Islet precursor cell (in vitro differentiated cells): Measurements from ENCODE around the gene WFIKKN2.
A peak's percentile ranks its signal among the peaks of the same experiment; 100 is the strongest.

Experiments
- DNase-seq: peaks from one replicate; pipeline ENCODE4 v3.0.0-alpha.2; 2018

WFIKKN2 gene

DNA sequence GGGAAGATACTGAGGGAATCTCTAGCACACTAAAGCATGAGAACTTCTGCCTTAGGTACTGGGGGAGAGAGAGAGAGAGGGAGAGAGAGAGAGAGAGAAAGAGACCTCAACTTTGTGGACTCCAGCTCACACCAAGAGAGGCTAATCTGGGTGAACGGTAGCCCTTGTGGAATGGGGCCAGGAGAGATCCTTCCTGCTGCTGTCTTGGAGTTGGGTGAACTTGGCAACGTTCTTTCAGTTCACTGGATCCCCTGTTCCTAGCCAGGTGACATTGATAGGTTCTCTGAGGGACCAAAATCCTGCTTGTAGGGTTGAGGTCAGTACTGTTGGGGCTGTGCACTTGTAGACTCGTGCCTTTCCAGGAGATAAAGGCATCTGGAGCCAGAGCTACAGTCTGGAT is 26.5 kb upstream of the WFIKKN2 start:
- DNase-seq: no peak

DNA sequence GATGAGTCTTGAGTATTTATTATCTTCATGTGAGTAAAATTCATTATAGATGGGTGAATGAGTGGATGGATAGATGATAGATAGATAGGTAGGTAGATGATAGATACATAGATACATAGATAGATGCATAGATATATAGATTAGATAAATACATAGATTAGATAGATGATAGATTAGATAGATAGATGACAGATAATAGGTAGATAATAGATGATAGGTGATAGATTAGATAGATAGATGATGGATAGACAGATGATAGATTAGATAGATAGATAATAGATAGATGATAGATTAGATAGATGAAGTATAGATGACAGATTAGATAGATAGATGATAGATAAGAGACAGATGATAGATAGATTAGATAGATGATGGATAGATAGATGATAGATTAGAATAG is 21.8 kb upstream of the WFIKKN2 start:
- no peak for DNase-seq

DNA sequence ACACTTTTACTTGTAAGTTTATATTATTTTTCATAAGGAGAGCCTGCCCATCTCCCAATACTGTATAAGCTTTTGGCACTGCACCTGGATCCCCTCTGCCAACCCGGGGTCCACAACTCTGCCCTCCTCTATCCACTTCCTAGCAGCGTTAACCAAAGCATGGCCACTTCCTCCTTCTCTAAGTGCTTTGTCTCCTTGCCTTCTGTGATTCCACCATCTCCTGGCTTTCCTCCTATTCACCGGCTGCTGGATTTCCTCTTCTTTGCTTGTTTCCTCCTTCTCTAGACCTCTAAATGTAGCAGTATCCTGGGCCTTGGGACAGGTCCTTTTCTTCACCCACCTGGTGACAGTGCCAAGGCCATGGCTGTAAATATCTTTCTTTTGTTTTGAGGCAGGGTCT is 20.0 kb upstream of the WFIKKN2 start:
- no peak for DNase-seq

DNA sequence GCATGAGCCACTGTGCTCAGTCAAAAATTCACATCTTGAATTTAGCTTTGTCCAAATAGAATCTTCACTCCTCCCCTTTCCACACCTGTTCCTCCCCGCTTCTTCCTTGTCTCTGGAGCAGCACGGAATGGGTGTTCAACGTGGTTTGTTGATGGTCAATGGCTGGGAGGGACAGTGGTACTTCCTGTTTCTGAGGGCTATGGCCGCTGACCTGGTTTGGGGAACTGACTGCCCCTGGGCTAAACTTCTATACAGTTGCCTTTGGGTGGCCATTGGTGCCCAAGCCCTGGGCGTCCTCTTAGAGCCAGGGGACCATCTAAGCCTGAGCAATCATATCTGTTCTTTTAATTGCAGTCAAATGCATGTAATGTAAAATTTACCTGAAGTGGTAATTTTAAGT is 19.1 kb upstream of the WFIKKN2 start:
- DNase-seq: no peak

DNA sequence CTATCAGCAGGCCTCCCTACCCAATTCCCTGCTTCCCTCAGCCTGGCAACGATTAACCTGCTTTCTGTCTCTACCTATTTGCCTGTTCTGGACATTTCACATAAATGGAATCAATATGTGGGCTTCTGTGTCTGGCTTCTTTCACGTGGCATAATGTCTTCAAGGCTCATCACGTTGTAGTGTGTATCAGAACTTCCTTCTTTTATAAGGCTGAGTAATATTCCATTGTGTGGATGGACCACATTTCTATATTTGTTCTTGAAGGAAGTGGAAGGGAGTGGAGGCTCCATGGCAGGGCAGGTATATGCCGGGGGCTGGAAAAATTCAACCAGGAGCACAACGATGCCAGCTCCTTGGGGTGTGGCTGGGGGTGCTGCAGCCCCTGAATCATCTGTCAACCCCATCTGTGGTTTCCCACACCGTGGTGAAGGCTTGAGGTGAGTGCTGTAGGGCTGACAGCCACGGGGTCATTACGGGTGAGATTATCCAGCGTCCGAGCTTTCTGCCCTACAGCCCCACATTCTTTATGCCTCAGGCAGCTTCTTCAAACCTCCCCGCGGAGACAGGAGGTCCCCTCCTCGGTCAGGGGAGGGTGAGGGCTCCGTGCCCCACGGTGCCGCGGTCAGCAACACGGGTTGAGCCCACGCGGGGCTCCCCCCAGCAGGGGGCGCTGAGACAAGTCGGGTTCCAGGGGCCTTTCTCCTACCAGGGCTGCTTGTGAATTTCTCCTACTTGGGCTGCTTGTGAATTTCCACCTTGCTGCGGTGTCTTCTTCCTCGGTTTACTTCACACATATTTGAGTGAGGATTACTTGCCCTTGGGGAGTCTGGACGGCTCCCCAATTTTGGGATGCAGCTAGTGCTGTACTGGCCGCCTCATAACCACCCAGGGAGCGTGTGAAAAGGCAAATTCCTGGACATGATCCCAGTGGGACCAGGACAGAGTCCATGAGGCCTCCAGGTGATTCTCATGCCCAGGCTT is 18.3 kb upstream of the WFIKKN2 start:
- DNase-seq: peak; percentile 76

DNA sequence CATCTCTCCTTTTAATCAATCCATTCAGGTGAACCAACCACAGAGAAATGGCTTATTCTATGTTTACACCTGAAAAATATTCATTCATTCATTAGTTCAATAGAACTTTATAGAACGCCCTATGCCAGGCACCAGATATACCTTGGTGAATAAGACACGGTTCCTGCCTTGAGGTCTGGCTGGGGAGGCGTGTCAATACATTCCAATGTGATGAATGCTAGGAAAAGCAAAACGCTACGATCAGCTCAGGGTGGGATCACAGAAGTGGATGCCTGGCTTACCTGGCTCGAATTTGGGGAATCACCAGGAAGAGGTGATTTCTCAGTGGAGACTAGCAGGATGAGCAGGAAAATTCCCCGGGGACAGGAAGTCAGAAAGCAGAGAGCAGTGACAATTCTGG is 17.5 kb upstream of the WFIKKN2 start:
- peak; percentile 94 for DNase-seq

DNA sequence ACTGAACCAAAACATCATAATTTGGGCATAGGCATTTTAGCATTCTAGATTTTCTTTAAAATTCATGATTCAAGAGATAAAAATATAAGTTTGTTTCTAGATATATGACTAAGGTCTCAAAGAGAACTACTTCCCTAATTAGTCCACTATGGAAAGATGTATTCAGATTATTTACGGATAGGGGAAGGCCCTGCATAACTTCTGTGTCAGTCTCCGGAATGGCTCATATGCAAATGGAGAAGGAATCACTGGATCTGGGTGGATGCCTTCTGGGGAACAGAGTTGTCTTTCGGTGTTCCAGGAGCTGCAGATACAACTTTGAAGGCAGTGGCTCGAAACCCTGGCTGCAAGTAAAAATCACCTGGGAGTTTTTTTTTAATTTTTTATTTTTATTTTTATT is 17.1 kb upstream of the WFIKKN2 start:
- DNase-seq: no peak

DNA sequence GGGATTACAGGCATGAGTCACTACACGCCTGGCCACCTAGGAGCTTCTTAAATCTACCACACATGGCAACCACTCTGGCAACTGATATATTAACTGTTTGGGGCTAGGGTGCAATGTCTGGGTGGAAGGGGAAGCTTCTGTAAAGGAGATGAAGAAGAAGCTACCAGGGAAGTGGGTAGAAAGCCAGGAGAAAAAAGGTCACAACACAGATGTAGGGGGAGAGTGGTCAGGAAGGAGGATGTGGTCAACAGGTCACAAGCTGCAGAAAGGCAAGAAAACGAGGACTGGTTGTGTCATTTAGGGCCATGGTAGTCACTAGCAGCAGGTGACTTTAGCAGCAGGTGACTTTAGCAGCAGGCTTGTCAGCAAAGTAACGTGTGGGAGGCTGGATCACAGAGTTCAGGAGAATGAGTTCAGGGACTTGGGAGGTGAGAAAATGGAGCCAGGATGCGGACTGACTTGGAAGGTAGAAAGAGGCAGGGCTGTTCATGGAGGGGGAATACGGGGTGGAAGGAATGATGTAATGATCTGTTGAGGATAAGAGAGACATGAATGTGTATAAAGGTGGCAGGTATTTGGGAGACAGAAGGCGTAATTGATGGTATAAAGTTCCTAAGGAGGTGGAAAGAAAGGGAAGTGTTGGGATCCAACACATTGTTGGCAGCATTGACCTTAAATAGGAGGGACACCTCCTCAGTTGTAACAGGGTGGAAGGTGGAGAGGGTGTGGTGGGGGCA is 16.3 kb upstream of the WFIKKN2 start:
- no peak for DNase-seq

DNA sequence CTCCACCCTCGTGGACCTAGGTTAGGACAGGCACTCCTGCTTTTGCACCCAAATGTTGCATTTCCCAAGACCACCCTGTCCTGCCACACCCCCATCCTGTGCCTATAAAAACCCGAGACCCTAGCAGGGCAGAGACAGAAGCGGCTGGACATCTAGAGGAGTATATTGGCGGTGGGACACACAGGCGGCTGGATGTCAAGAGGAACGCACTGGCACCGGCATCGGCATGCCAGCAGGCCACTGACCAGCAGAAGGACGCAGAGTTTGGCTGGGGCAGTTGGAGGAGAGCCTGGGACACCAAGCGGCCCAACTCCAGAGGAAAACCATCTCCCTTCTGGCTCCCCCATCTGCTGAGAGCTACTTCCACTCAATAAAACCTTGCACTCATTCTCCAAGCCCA is 14.7 kb upstream of the WFIKKN2 start:
- DNase-seq: no peak

DNA sequence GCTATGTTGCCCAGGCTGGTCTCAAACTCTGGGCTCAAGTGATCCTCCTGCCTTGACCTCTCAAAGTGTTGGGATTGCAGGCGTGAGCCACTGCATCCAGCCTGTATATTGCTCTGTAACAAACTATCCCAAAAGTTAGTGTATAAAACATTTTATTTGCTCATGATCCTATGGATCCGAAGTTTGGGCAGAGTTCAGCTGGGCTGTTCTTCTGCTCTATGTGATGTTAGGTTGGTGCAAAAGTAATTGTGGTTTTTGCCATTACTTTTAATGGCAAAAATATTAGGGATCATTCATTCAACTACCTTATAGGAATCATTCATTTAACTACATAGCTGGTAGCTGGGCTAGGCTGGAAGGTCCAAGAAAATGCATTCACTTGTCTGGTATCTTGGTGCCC is 12.8 kb upstream of the WFIKKN2 start:
- DNase-seq: no peak

DNA sequence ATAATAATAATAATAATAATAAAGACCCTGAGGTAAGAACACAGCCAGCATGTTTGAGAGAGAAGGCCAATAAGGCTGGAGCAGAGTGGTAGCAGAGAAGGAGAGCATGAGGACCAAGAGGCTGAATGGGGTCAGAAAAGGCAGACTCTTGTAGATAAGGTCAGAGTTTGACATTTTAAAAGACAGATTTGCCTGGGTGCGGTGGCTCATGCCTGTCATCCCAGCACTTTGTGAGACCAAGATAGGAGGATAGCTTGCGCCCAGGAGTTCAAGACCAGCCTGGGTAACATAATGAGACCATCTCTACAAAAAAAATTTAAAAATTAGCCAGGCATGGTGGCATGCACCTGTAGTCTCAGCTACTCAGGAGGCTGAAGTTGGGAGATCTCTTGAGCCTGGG is 11.0 kb upstream of the WFIKKN2 start:
- no peak for DNase-seq

DNA sequence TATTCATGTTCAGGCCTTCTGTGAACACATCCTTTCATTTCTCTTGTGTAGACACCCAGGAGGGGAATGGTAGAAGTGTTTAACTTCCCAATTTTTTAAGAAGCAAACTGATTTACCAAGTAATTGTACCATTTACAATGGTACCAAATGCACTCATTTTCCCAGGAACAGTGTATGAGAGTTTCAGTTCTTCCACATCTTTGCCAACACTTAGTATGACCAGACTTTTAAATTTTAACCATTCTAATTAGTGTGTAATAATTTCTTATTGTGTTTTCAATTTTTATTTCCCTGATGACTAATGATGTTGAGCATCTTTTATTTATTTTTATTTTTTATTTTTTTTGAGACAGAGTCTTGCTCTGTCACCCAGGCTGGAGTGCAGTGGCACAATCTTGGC is 10.2 kb upstream of the WFIKKN2 start:
- DNase-seq: no peak

DNA sequence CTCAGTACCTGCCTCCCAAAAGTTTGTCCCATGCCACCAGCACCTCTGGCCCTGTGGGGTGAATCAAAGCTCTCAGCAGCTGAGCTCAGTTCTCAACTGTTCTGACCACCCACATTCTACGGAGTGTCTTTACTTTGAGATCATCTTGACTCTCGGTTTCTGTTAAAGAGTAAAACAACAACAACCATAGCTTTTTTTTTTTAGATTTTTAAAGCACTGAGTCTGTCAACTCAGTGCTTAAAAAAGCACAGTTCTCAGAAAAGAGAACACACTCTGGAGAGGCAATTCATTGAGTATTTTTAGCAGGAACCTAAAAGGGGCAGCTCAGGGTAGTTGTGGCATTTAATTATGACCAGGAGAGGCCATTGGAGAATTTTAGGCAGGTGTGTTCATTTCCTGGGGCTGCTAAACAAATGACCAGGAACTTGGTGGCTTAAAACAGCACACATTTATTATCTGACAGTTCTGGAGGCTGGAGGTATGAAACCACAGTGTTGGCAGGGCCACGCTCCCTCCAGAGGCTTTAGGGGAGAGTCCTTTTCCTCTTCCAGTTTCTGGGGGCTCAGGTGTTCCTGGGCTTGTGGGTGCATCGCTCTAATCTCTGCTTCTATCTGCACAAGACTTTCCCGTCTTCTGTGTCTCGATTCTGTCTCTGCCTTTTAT is 6.7 kb upstream of the WFIKKN2 start:
- no peak for DNase-seq

DNA sequence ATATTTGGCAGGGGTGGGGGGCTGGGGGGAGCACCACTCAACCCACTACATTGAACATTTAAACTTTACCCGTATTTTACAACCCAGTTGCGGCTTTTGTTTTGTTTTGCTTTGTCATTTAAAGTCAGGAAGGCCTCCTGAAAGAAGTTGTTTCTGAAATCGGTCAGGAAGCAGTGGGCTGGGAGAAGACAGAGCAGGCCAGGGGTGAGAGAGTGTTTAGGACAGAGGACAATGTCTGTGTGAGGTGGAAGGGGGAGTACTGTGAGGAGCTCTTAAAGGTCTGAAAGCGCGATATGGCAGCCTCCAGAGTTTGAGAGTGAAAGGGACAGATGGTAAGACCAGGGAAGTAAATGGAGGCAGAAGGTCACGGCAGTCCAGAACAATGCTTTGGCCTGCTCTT is 6.1 kb upstream of the WFIKKN2 start:
- no peak for DNase-seq

DNA sequence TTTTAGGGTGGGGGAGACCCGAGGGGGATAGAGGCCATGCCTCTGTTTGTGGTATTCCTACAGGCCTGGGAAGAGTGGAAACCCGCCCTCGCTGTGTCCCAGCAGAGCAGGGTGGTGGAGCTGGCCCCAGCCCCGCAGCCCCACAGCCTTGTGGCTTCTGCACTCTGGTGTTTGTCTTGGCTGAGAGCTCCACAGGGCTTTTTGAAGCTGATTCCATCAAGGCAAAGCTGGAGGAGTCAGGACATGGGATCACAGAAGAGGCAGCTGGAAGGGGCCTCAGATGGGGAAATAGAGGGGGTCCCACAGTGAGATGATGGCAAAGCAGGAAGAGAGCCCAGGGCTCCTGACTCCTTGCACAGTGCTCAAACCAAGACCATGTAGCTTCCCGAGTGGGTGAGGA is 5.0 kb upstream of the WFIKKN2 start:
- DNase-seq: no peak

DNA sequence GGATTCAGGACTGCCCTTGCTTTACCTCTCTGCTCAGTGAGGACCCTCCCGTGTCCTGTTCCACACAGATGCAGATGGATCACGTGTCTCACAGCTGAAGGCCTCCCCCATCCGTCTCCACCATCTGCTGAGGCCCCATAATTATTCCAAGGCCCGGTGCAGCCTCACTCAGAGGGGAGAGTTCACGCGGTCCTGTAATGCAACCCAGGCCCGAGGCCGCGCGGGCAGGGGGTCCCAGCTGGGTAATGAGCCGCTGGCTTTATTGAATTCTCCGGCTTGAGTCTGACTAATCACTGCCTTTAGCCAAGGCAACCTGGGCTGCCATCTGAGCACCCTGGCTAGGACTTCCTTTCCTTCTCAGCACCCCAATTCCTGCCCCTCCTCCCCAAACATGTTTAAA is 4.4 kb upstream of the WFIKKN2 start:
- no peak for DNase-seq

DNA sequence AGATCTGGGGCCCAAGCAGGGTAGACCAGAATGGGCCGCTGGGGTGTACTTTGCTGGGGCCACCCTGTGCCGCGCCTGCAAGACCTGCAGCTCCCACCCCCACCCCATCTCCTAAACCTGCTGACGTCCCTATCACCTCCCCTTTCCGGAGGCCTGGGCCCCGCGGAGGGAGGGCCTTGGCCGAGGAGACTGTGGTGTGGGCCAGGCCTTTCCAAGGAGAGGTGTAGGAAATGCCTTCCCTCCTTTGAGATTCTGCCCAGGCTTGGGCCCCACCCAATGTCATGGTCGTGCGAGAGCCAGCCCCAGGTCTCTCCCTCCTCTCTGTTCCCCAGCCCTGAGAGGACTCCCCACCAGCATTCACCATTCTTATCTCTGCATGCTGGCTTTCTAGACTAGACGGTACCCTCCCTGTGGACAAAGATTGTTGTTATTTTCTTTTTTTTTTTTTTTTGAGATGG is 3.9 kb upstream of the WFIKKN2 start:
- no peak for DNase-seq

DNA sequence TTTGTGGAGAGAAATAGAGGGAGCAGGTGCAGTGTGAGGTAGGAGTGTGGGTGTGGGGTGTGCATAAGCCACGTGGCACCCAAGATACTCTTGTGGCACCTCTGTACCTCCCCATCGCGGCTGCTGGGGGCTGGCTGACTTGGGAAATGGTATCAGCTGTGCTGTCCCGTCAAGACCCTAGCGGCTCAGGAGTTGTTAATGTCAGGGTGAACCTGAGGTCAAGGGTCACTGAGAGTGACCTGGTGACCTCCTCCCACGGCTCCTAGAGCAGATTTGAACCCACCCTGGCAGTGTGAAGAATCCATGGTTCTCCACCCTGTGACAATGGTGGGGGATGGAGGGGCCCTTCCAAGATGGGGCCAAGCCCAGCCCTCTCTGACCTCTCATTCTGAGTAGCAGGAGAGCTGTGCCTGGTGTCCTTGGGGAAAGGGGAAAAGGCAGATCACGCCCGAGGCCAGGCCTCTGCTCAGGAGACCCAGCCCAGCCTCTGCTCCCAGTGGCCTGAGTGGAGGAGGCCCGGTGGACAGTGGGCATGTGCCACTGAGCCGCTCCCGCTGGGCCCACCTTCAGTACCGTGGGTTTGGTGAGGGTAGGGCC is 3.0 kb upstream of the WFIKKN2 start:
- DNase-seq: peak; percentile 47

DNA sequence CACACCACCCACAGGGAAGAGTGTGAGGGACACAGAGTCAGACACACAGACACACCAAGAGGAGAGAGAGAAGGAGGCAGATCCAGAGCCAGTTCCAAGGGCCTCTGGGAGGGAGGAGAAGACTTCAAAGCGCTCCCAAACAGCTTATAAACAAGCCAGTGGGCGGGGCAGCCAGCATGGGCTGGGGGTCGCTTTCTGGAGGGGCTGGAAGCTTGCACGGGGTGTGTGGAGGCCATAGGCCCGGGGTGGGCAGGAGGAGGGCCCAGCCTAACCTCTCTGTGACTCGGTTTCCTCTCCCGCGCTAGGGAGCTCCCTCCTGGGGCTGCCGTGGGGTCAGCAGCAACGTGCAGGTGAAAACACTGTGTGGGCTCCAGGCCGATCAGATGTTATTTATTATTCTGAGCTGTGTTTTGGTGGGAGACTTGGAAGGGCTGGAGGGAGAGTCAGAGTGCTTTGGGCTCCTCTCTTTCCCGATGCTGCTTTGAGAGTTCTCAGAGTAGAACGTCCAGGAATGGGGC is 2.5 kb upstream of the WFIKKN2 start:
- DNase-seq: peak; percentile 59

DNA sequence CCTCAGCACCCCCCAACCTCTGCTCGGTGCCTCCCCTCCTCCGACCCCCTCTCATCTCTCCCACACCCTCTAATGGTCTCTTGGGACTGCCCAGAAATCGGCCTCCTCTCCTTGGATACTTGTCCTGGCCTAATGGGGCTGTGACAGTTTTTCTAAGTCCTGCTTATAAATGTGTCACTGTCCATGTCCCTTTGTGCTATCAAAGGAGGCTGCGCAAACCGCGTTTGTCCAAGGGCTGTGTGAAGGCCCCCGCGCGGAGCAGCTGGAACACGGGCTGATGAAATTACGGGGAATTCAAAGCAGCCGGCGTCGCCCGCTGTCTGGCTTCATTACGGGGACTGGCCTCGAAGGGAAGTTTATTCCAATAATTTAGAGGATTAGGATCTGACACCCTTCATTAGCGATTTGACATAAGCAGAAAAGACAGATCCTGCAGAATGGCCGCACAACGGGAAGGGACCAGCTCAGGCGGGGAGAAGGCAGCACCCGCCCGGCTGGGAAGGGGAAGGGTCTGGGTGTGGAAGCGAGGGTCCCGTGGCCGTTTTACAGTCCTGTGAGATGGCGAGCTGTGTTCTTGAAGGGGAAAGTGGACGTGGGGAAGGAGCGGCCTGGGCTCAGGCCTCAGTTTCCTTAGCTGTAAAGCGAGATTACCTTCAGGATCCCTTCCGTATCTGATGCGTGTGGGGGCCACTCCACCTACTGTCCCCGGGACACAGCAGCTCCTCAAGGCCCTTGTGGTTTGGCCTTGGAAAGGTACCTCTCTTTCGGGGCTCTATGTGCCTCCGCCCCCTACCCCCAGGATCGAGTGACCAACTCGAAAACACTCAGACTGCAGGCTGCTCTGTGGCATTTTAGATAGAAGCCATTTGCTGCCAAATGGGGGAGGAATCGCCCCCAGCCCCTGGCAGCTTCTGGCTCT is 1.6 kb upstream of the WFIKKN2 start:
- peak; percentile 55 for DNase-seq

DNA sequence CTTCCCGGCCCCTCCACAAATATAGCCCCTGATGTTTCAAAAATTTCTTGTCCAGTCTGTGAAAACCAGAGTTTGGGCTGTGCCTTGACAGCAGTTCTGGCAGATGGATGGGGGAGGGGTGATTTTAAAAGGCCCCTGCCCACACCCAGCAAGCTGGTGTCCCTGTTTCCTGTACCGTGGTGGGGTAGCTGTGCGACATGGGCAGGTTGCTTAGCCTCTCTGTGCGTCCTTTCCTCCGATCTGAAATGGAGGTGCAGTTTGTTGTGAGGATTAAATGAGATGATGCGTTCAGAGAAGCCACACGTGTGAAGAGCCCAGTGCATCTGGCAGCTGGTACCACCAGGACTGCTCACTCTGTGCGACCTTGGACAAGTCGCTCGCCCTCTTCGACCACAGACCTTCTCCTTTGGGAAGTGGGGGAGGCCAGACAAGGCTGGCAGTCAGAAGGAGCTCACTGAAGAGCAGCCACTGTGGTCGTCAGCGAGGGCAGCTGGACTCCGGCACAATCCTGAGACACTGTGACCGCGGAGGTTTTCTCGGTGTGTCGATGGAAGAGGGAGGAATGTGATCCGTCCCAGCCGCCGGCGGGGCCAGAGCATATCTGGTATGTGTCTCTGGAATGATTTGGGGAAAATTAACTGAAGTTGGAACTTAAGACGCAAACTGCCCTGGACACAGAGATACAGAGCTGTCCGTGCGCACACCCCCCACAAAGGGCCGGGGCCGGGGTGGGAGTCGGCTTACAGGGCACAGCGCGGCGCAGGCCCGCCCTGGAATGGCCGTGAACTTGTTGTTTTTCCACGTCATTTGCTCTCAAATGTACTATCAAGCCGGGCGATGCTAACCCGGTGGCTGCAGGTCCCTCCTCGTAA is 721 bp upstream of the WFIKKN2 start:
- peak; percentile 76 for DNase-seq
